Nephron progenitor cell (in vitro differentiated cells): Measurements from ENCODE around the gene RBL2.
A peak's percentile ranks its signal among the peaks of the same experiment; 100 is the strongest.

ENCODE experiments used
- DNase-seq: peaks from one replicate; pipeline ENCODE4 v3.0.0; 2021
- H3K27ac Mint-ChIP-seq: 2 replicates; pipeline ENCODE4 v1.8.0; 2021; ENCODE audit warnings: mild to moderate bottlenecking, moderate library complexity, mixed read lengths
- H3K27me3 Mint-ChIP-seq: 2 replicates; pipeline ENCODE4 v1.8.0; 2021; ENCODE audit warnings: mild to moderate bottlenecking, low read depth, mixed read lengths; ENCODE audit not compliant: poor library complexity
- H3K36me3 Mint-ChIP-seq: 2 replicates; pipeline ENCODE4 v1.8.0; 2021; ENCODE audit warnings: low read depth, mixed read lengths
- H3K4me1 Mint-ChIP-seq: 2 replicates; pipeline ENCODE4 v1.8.0; 2021; ENCODE audit warnings: mixed read lengths
- H3K4me3 Mint-ChIP-seq: 2 replicates; pipeline ENCODE4 v1.8.0; 2021; ENCODE audit warnings: mild to moderate bottlenecking, moderate library complexity, mixed read lengths
- H3K9me3 Mint-ChIP-seq: 2 replicates; pipeline ENCODE4 v1.8.0; 2021; ENCODE audit warnings: mild to moderate bottlenecking, moderate library complexity, mixed read lengths
- TF ChIP-seq, protein P1 (sequence below): fragments of 200-600 bp; sonication (generic); IDR thresholded peaks from 2 replicates; pipeline ENCODE4 v1.5.0; 2021; ENCODE audit warnings: antibody characterized with exemption

RBL2 gene

DNA sequence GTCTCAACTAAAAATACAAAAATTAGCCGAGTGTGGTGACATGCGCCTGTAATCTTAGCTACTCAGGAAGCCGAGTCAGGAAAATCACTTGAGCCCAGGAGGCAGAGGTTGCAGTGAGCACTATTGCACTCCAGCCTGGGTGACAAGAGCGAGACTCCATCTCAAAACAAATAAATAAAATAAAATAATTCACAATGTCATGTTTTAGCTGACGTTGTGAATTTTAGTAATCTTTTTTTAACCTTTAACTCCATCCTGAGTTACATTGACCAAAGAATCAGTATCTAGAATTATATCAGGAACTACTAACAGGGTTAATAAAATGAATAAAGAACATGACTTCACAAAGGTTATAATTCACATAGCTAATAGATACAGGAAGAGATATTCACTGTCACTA is 5.9 kb downstream of the RBL2 start:
- H3K27ac Mint-ChIP-seq: no peak overlapping the region
- peaks cover 51% of the 10 kb centered on the region for H3K36me3 Mint-ChIP-seq
- no peak overlapping the region for H3K4me3 Mint-ChIP-seq
- H3K27me3 Mint-ChIP-seq: no peaks in the 10 kb centered on the region
- H3K4me1 Mint-ChIP-seq: peaks cover 20% of the 10 kb centered on the region
- DNase-seq: no peak
- TF ChIP-seq, protein P1, sequence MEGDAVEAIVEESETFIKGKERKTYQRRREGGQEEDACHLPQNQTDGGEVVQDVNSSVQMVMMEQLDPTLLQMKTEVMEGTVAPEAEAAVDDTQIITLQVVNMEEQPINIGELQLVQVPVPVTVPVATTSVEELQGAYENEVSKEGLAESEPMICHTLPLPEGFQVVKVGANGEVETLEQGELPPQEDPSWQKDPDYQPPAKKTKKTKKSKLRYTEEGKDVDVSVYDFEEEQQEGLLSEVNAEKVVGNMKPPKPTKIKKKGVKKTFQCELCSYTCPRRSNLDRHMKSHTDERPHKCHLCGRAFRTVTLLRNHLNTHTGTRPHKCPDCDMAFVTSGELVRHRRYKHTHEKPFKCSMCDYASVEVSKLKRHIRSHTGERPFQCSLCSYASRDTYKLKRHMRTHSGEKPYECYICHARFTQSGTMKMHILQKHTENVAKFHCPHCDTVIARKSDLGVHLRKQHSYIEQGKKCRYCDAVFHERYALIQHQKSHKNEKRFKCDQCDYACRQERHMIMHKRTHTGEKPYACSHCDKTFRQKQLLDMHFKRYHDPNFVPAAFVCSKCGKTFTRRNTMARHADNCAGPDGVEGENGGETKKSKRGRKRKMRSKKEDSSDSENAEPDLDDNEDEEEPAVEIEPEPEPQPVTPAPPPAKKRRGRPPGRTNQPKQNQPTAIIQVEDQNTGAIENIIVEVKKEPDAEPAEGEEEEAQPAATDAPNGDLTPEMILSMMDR: no peak
- no peaks in the 10 kb centered on the region for H3K9me3 Mint-ChIP-seq

GRCh38 chr16:53445534-53445933 is 11.3 kb downstream of the RBL2 start:
- Mint-ChIP-seq H3K27ac (no peak overlapping the region), H3K4me3 (no peak overlapping the region), H3K4me1 (no peaks in the 10 kb centered on the region), H3K36me3 (peaks cover 54% of the 10 kb centered on the region), H3K27me3 (no peaks in the 10 kb centered on the region), H3K9me3 (no peaks in the 10 kb centered on the region)
- DNase-seq: no peak
- TF ChIP-seq, protein P1: no peak

GRCh38 chr16:53446090-53446489 is 11.8 kb downstream of the RBL2 start:
- no peaks in the 10 kb centered on the region for H3K4me1 Mint-ChIP-seq
- H3K27me3 Mint-ChIP-seq: no peaks in the 10 kb centered on the region
- no peak for DNase-seq
- peaks cover 49% of the 10 kb centered on the region for H3K36me3 Mint-ChIP-seq
- no peak overlapping the region for H3K4me3 Mint-ChIP-seq
- TF ChIP-seq, protein P1: no peak
- H3K9me3 Mint-ChIP-seq: no peaks in the 10 kb centered on the region
- H3K27ac Mint-ChIP-seq: no peak overlapping the region

DNA sequence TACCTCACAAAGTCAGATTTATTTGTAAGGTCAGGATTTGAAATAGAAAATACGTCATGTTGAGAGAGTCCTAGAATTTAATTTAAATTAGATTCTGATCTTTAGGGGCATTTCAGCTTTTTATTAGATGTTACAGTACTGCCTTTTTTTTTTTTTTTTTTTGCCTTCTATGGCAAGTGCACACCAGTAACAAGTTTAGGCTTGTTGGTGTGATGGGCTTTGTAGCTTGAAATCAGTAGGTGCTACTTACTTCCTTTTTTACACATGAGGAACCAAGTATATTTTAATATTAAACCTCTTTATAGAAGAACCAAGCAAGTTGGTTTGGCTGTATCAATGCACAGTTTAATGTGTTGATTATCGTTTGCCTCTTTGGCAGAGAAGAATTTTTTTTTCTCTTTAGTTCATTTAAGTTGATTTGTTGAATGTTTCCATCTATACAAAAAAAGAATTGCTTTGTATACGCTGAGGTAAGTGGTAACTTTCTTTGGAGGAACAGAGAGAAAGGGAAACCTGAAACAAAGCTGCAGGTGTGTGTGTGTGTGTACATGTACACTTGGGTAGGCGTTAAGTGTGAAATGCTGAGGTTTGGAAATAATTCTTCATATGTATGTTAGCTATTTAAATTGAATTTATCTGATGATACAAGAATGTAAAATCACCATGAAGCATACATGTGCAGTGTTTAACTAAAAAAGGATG is 15.7 kb downstream of the RBL2 start:
- no peaks in the 10 kb centered on the region for H3K4me1 Mint-ChIP-seq
- no peak overlapping the region for H3K4me3 Mint-ChIP-seq
- H3K27me3 Mint-ChIP-seq: no peaks in the 10 kb centered on the region
- TF ChIP-seq, protein P1: no peak
- no peaks in the 10 kb centered on the region for H3K9me3 Mint-ChIP-seq
- H3K36me3 Mint-ChIP-seq: peaks cover 32% of the 10 kb centered on the region
- DNase-seq: no peak
- no peak overlapping the region for H3K27ac Mint-ChIP-seq

GRCh38 chr16:53453928-53454327 is 19.7 kb downstream of the RBL2 start:
- Mint-ChIP-seq H3K9me3 (no peaks in the 10 kb centered on the region), H3K4me1 (no peaks in the 10 kb centered on the region), H3K27me3 (no peaks in the 10 kb centered on the region), H3K4me3 (no peak overlapping the region), H3K27ac (no peak overlapping the region), H3K36me3 (peaks cover 46% of the 10 kb centered on the region)
- no peak for DNase-seq
- TF ChIP-seq, protein P1: no peak

- H3K4me1 Mint-ChIP-seq: no peaks in the 10 kb centered on the region
- H3K27me3 Mint-ChIP-seq: no peaks in the 10 kb centered on the region
- TF ChIP-seq, protein P1: no peak
- H3K36me3 Mint-ChIP-seq: peaks cover 67% of the 10 kb centered on the region
- DNase-seq: no peak
- no peaks in the 10 kb centered on the region for H3K9me3 Mint-ChIP-seq
- no peak overlapping the region for H3K4me3 Mint-ChIP-seq
- H3K27ac Mint-ChIP-seq: peak overlapping the region; percentile 7
Observed at GRCh38 chr16:53456625-53457024, 22.4 kb downstream of the RBL2 start.
